COLO668 (cell line): ENCODE results near the gene PABPN1L.

Source experiments
- DNase-seq: peaks from one replicate; lab custom pipeline; 2025; ENCODE audit not compliant: unreplicated experiment; lab: John Stamatoyannopoulos, UW

PABPN1L gene

GRCh38 chr16:88884569-88885271 is 18.3 kb upstream of the PABPN1L start:
- no peak for DNase-seq

GRCh38 chr16:88883946-88884345 is 17.5 kb upstream of the PABPN1L start:
- DNase-seq, result no peak

GRCh38 chr16:88883117-88883895 is 16.8 kb upstream of the PABPN1L start:
- no peak for DNase-seq

GRCh38 chr16:88882358-88883030 is 16.0 kb upstream of the PABPN1L start:
- DNase-seq, result peak; percentile 36

GRCh38 chr16:88881675-88882357 is 15.4 kb upstream of the PABPN1L start:
- DNase-seq, result no peak

- DNase-seq, result no peak
Observed at GRCh38 chr16:88881007-88881615, 14.7 kb upstream of the PABPN1L start.

GRCh38 chr16:88880226-88881006 is 14.0 kb upstream of the PABPN1L start:
- DNase-seq, result no peak

- DNase-seq, result no peak
Observed at GRCh38 chr16:88879788-88880055, 13.3 kb upstream of the PABPN1L start.

GRCh38 chr16:88878967-88879787 is 12.7 kb upstream of the PABPN1L start:
- peak; percentile 19 for DNase-seq

GRCh38 chr16:88878356-88878755 is 11.9 kb upstream of the PABPN1L start:
- DNase-seq, result no peak

GRCh38 chr16:88877564-88878289 is 11.3 kb upstream of the PABPN1L start:
- no peak for DNase-seq

- DNase-seq, result no peak
Observed at GRCh38 chr16:88876942-88877526, 10.6 kb upstream of the PABPN1L start.

- DNase-seq, result no peak
Observed at GRCh38 chr16:88875703-88876234, 9.3 kb upstream of the PABPN1L start.

GRCh38 chr16:88874938-88875599 is 8.6 kb upstream of the PABPN1L start:
- no peak for DNase-seq

- no peak for DNase-seq
Observed at GRCh38 chr16:88872650-88873331, 6.3 kb upstream of the PABPN1L start.

- peak; percentile 87 for DNase-seq
Observed at GRCh38 chr16:88871730-88872416, 5.4 kb upstream of the PABPN1L start.

- no peak for DNase-seq
Observed at GRCh38 chr16:88871349-88871702, 4.9 kb upstream of the PABPN1L start.
